ENCODE data around the gene CAMTA1. TPM values are rescaled to one million over a fixed set of nuclear protein-coding genes. Genes with fewer than 3 reads are reported as not detected.

The CAMTA1 gene
- polyA plus RNA-seq, 1 of the 3 experiments (the other 2 are of a cell fraction), result 63.1 TPM

- no peak for TF ChIP-seq REST (IDR thresholded peaks at IDR 0.05; ENCODE audit: low read depth, low read length)
- no peak for TF ChIP-seq RFX5 (IDR thresholded peaks at IDR 0.05; ENCODE audit: low read length)
- no peak for TF ChIP-seq CHD2 (IDR thresholded peaks at IDR 0.05; ENCODE audit: low read length, partially characterized antibody)
- no peak for TF ChIP-seq RCOR1 (IDR thresholded peaks at IDR 0.05; ENCODE audit: low read length)
Observed at GRCh38 chr1:7781501-7781900, 996.2 kb downstream of the CAMTA1 start (continued).

GRCh38 chr1:7781923-7782495, 996.8 kb downstream of the CAMTA1 start:
- Histone ChIP-seq H3K79me2 (ENCODE audit: insufficient read depth) (peaks cover 9% of the 10 kb centered on the region; the same call in 1 of the 2 replicates), H3K9me2 (no peaks in the 10 kb centered on the region), H3K4me1 (ENCODE audit: control insufficient read depth in 1 of 2, insufficient read depth in 2 of 2, low read depth in 1 of 2, low read length in 1 of 2) (peaks cover 0 to 6% of the 10 kb centered on the region in 2 experiments; a peak in 1 of 4 replicates), H3K36me3 (replicated peaks in 1 of 2; ENCODE audit: control insufficient read depth in 1 of 2, insufficient read depth in 2 of 2, low read length in 1 of 2) (peaks cover 43 to 48% of the 10 kb centered on the region in 2 experiments), H3F3A (replicated peaks; ENCODE audit: insufficient read depth) (peaks cover 19% of the 10 kb centered on the region), H3K9ac (no peak overlapping the region), H4K20me1 (ENCODE audit: insufficient read depth) (no peaks in the 10 kb centered on the region), H2AFZ (ENCODE audit: low read depth) (no peak overlapping the region), H3K27ac (ENCODE audit: low read depth in 2 of 2, low read length in 1 of 2) (no peak overlapping the region; a peak in 1 of 4 replicates), H3K4me3 (ENCODE audit: low read depth in 2 of 2, low read length in 1 of 2) (no peak overlapping the region), H3K9me3 (no peaks in the 10 kb centered on the region), H3K27me3 (ENCODE audit: insufficient read depth) (no peaks in the 10 kb centered on the region), H3K4me2 (no peak overlapping the region)
- ChIA-PET CTCF (interaction anchor here (11.8 kb wide), 1 partner anchor 114 kb away, joined by 54 read pairs; no protein-coding TSS in a partner anchor), POLR2A (no interaction called here)
- no peak for DNase-seq
- TF ChIP-seq CTCF (IDR thresholded peaks at IDR 0.05) (no peak), YY1 (IDR thresholded peaks at IDR 0.05; ENCODE audit: low read depth) (no peak), RFX5 (IDR thresholded peaks at IDR 0.05; ENCODE audit: low read length) (no peak)
- 83% methylated on average over 12 of the region's 16 CpGs for WGBS (ENCODE audit: low lambda C conversion rate)

- Histone ChIP-seq H3K9me3 (no peaks in the 10 kb centered on the region), H3K27me3 (ENCODE audit: insufficient read depth) (no peaks in the 10 kb centered on the region), H3K4me2 (peak overlapping the region; percentile 67), H3K27ac (ENCODE audit: low read depth in 2 of 2, low read length in 1 of 2) (peak overlapping the region; percentile 29 to 82; a peak in 3 of 4 replicates), H2AFZ (ENCODE audit: low read depth) (peak overlapping the region; percentile 84), H3K4me1 (ENCODE audit: control insufficient read depth in 1 of 2, insufficient read depth in 2 of 2, low read depth in 1 of 2, low read length in 1 of 2) (peaks cover 0 to 6% of the 10 kb centered on the region in 2 experiments; a peak in 1 of 4 replicates), H3K36me3 (replicated peaks in 1 of 2; ENCODE audit: control insufficient read depth in 1 of 2, insufficient read depth in 2 of 2, low read length in 1 of 2) (peaks cover 43 to 45% of the 10 kb centered on the region in 2 experiments), H3K9me2 (no peaks in the 10 kb centered on the region), H3K4me3 (ENCODE audit: low read depth in 2 of 2, low read length in 1 of 2) (peak overlapping the region; percentile 41 to 61), H3F3A (replicated peaks; ENCODE audit: insufficient read depth) (peaks cover 16% of the 10 kb centered on the region), H3K79me2 (ENCODE audit: insufficient read depth) (0 out of 2 replicates have a peak, but pooled peaks cover 9% of the 10 kb centered on the region), H4K20me1 (ENCODE audit: insufficient read depth) (no peaks in the 10 kb centered on the region), H3K9ac (peak overlapping the region; percentile 62)
- TF ChIP-seq TEAD4 (IDR thresholded peaks at IDR 0.05; ENCODE audit: borderline replicate concordance, insufficient read depth), result no peak
- no peak for TF ChIP-seq NRF1 (IDR thresholded peaks at IDR 0.05; ENCODE audit: low read depth, low read length)
- TF ChIP-seq NFIC (IDR thresholded peaks at IDR 0.05; ENCODE audit: borderline replicate concordance), result no peak
- no peak for TF ChIP-seq CTCF (IDR thresholded peaks at IDR 0.05)
- no peak for TF ChIP-seq REST (IDR thresholded peaks at IDR 0.05; ENCODE audit: low read depth, low read length)
- TF ChIP-seq TAF1 (IDR thresholded peaks at IDR 0.05; ENCODE audit: borderline replicate concordance, low read depth, low read length), result 0 out of 2 replicates have a peak, but pooled peaks have one; percentile 10
- TF ChIP-seq TCF12 (IDR thresholded peaks at IDR 0.05), result no peak
- ChIA-PET POLR2A (no interaction called here), CTCF (interaction anchor here (11.8 kb wide), 1 partner anchor 115 kb away, joined by 54 read pairs; no protein-coding TSS in a partner anchor)
- 5% methylated on average over 21 of the region's 34 CpGs for WGBS (ENCODE audit: low lambda C conversion rate)
- no peak for DNase-seq
Observed at GRCh38 chr1:7783178-7783711, 998.0 kb downstream of the CAMTA1 start.
